ENCODE data around the gene CBFA2T2. TPM values are rescaled to one million over a fixed set of nuclear protein-coding genes. Genes with fewer than 3 reads are reported as not detected.

CBFA2T2 gene
- total and polyA plus RNA-seq, 10 of the 15 experiments (the other 5 are each of a cell fraction or from before 2014, with no cell fraction given) = 0.61 to 8.6 (median 5.5) TPM

- TF ChIP-seq, protein P1, sequence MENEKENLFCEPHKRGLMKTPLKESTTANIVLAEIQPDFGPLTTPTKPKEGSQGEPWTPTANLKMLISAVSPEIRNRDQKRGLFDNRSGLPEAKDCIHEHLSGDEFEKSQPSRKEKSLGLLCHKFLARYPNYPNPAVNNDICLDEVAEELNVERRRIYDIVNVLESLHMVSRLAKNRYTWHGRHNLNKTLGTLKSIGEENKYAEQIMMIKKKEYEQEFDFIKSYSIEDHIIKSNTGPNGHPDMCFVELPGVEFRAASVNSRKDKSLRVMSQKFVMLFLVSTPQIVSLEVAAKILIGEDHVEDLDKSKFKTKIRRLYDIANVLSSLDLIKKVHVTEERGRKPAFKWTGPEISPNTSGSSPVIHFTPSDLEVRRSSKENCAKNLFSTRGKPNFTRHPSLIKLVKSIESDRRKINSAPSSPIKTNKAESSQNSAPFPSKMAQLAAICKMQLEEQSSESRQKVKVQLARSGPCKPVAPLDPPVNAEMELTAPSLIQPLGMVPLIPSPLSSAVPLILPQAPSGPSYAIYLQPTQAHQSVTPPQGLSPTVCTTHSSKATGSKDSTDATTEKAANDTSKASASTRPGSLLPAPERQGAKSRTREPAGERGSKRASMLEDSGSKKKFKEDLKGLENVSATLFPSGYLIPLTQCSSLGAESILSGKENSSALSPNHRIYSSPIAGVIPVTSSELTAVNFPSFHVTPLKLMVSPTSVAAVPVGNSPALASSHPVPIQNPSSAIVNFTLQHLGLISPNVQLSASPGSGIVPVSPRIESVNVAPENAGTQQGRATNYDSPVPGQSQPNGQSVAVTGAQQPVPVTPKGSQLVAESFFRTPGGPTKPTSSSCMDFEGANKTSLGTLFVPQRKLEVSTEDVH (IDR thresholded peaks at IDR 0.05; ENCODE audit: low read depth, partially characterized antibody) = no peak
- no peak for TF ChIP-seq E4F1 (IDR thresholded peaks at IDR 0.05; ENCODE audit: borderline replicate concordance, partially characterized antibody)
- TF ChIP-seq, protein P2, sequence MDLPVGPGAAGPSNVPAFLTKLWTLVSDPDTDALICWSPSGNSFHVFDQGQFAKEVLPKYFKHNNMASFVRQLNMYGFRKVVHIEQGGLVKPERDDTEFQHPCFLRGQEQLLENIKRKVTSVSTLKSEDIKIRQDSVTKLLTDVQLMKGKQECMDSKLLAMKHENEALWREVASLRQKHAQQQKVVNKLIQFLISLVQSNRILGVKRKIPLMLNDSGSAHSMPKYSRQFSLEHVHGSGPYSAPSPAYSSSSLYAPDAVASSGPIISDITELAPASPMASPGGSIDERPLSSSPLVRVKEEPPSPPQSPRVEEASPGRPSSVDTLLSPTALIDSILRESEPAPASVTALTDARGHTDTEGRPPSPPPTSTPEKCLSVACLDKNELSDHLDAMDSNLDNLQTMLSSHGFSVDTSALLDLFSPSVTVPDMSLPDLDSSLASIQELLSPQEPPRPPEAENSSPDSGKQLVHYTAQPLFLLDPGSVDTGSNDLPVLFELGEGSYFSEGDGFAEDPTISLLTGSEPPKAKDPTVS (IDR thresholded peaks at IDR 0.05; ENCODE audit: low read depth, low read length) = no peak
- TF ChIP-seq IRF4 (IDR thresholded peaks at IDR 0.05; ENCODE audit: low read depth, low read length) = 0 out of 2 replicates have a peak, but pooled peaks have one; percentile 43
- no peak for TF ChIP-seq NRF1 (conservative IDR thresholded peaks at IDR 0.05; ENCODE audit: low read depth, low read length)
- peak; percentile 68 for TF ChIP-seq JUNB (IDR thresholded peaks at IDR 0.05)
- peak; percentile 23; the same call in 1 of the 2 replicates for TF ChIP-seq BCL11A (IDR thresholded peaks at IDR 0.05; ENCODE audit: low read depth, low read length)
- peak; percentile 42; the same call in 1 of the 2 replicates for TF ChIP-seq CREM (IDR thresholded peaks at IDR 0.05; ENCODE audit: low read depth)
- no peak for TF ChIP-seq POLR2AphosphoS5 (IDR thresholded peaks at IDR 0.05; ENCODE audit: low read length)
- no peak for TF ChIP-seq BCL3 (IDR thresholded peaks at IDR 0.05; ENCODE audit: borderline replicate concordance, insufficient read depth, low read depth, low read length, poor library complexity, severe bottlenecking)
- peak in 1 of 2 experiments; percentile 41; a peak in 2 of 4 replicates for TF ChIP-seq IKZF2 (IDR thresholded peaks at IDR 0.05)
- TF ChIP-seq MEF2B (IDR thresholded peaks at IDR 0.05; ENCODE audit: partially characterized antibody, poor library complexity, severe bottlenecking) = peak; percentile 67
- no peak for TF ChIP-seq ASH2L (IDR thresholded peaks at IDR 0.05; ENCODE audit: borderline replicate concordance, low read depth)
- TF ChIP-seq PRDM15 (CRISPR knock-in tag; IDR thresholded peaks at IDR 0.05) = no peak
- no peak for TF ChIP-seq SMAD1 (IDR thresholded peaks at IDR 0.05; ENCODE audit: low read depth, partially characterized antibody)
- TF ChIP-seq HDAC2 (IDR thresholded peaks at IDR 0.05) = no peak
Observed at GRCh38 chr20:33606118-33606771, 116.3 kb downstream of the CBFA2T2 start (continued).
